ENCODE data around the gene TBC1D8.

- no peak for TF ChIP-seq CTCF (IDR thresholded peaks at IDR 0.05)
- TF ChIP-seq POLR2A (IDR thresholded peaks at IDR 0.05), result no peak
These were observed 160.4 kb downstream of the TBC1D8 start for GRCh38 chr2:100990650-100991403.

Measured in esophagus squamous epithelium (tissue), 4 donors.